ENCODE results near the gene PIWIL1. TPM values are rescaled to one million over a fixed set of nuclear protein-coding genes. Genes with fewer than 3 reads are reported as not detected.

The PIWIL1 gene
- total RNA-seq, 1 donor from 2014 or later = not detected

DNA sequence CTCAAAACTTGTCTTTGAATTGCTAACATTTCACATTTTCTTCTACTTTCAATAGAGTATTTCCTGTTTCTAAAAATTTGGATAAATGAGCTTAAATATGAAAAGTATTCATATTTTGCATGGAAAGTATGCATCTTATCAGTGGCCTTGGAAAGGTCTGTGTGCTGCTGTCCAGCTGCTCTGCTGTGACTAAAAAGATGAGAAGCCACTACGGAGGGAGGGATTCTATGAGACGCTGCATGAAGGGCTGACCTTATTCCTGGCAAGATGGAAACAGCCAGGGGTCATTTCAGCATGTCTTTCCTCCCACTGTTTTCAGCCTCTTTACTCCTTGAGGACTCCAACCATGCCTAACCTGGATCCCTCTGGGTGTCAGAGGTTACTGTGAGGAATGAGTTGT, 13.0 kb downstream of the PIWIL1 start:
- DNase-seq = no peak
- Mint-ChIP-seq H3K27me3 (peaks cover 4% of the 10 kb centered on the region), H3K27ac (no peak overlapping the region), H3K36me3 (ENCODE audit: low read depth) (no peaks in the 10 kb centered on the region), H3K9me3 (no peaks in the 10 kb centered on the region), H3K4me3 (no peak overlapping the region), H3K4me1 (no peaks in the 10 kb centered on the region)
- TF ChIP-seq, protein P1, sequence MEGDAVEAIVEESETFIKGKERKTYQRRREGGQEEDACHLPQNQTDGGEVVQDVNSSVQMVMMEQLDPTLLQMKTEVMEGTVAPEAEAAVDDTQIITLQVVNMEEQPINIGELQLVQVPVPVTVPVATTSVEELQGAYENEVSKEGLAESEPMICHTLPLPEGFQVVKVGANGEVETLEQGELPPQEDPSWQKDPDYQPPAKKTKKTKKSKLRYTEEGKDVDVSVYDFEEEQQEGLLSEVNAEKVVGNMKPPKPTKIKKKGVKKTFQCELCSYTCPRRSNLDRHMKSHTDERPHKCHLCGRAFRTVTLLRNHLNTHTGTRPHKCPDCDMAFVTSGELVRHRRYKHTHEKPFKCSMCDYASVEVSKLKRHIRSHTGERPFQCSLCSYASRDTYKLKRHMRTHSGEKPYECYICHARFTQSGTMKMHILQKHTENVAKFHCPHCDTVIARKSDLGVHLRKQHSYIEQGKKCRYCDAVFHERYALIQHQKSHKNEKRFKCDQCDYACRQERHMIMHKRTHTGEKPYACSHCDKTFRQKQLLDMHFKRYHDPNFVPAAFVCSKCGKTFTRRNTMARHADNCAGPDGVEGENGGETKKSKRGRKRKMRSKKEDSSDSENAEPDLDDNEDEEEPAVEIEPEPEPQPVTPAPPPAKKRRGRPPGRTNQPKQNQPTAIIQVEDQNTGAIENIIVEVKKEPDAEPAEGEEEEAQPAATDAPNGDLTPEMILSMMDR (IDR thresholded peaks at IDR 0.05) = no peak
- intact Hi-C loops (cut with micrococcal nuclease) = no loop called here
- ATAC-seq (ENCODE audit: low read depth) = no peak
- POLR2A ChIA-PET = no interaction called here
- CTCF ChIA-PET = no interaction called here

DNA sequence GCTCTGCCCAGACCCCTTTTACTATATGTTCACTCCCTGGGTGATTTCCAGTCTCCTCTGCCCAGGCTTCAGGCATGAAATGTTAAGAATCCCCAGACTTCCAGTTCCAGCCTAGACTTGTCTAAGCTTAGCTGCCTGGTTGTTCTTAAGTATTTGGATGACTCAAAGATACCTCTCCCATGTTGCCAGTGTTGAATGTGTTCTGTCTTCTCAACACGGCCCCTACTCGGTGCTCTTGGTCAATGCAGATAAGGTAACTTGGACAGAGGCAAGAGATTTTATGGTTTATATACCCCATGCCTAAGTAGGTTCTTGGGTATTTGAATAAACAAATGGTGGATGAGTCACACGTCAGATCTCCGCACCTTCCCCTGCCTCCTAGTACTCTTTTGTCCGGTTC, 13.6 kb downstream of the PIWIL1 start:
- intact Hi-C loops (cut with micrococcal nuclease) = no loop called here
- DNase-seq (no peak), ATAC-seq (ENCODE audit: low read depth) (no peak)
- Mint-ChIP-seq H3K4me1 (no peaks in the 10 kb centered on the region), H3K27ac (no peak overlapping the region), H3K9me3 (no peaks in the 10 kb centered on the region), H3K36me3 (ENCODE audit: low read depth) (no peaks in the 10 kb centered on the region), H3K4me3 (no peak overlapping the region), H3K27me3 (peaks cover 4% of the 10 kb centered on the region)
- ChIA-PET POLR2A (no interaction called here), CTCF (no interaction called here)
- TF ChIP-seq, protein P1 (IDR thresholded peaks at IDR 0.05) = no peak

DNA sequence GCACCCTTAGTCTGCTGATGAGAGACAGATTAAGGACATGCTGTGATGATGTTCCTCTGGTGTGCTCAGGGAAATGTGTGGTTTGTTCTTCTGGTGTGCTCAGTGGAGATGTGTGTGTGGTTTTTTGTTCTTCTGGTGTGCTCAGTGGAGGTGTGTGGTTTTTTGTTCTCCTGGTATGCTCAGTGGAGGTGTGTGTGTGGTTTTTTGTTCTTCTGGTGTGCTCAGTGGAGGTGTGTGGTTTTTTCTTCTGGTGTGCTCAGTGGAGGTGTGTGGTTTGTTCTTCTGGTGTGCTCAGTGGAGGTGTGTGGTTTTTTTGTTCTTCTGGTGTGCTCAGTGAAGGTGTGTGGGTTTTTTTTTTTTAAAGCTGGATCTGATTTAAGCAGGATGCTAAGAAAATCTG, 15.4 kb downstream of the PIWIL1 start:
- intact Hi-C loops (cut with micrococcal nuclease) = no loop called here
- POLR2A ChIA-PET = no interaction called here
- TF ChIP-seq, protein P1 (IDR thresholded peaks at IDR 0.05) = no peak
- Mint-ChIP-seq H3K9me3 (no peaks in the 10 kb centered on the region), H3K36me3 (ENCODE audit: low read depth) (no peaks in the 10 kb centered on the region), H3K27me3 (peaks cover 4% of the 10 kb centered on the region), H3K27ac (no peak overlapping the region), H3K4me3 (no peak overlapping the region), H3K4me1 (no peaks in the 10 kb centered on the region)
- ATAC-seq (ENCODE audit: low read depth) (no peak), DNase-seq (no peak)
- CTCF ChIA-PET = no interaction called here

DNA sequence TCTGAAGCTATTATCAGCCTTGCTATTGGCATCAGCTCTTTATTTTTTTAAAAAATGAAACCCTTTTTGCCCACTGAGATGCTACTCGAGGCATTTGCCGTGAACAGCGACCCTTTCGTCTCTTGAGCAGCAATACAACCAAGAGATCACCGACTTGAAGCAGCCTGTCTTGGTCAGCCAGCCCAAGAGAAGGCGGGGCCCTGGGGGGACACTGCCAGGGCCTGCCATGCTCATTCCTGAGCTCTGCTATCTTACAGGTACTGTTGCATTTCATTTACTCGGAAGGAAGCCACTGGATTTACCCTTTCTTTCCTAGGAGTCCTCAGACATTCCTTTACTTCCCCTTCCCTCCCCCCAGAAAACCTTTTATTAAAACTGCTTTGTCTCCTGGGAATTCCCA, 16.7 kb downstream of the PIWIL1 start:
- ATAC-seq (ENCODE audit: low read depth) (no peak), DNase-seq (no peak)
- TF ChIP-seq, protein P1 (IDR thresholded peaks at IDR 0.05) = no peak
- H3K4me1 Mint-ChIP-seq = no peaks in the 10 kb centered on the region
- CTCF ChIA-PET = no interaction called here
- no peak overlapping the region for H3K27ac Mint-ChIP-seq
- POLR2A ChIA-PET = no interaction called here
- H3K36me3 Mint-ChIP-seq (ENCODE audit: low read depth) = no peaks in the 10 kb centered on the region
- no peak overlapping the region for H3K4me3 Mint-ChIP-seq
- intact Hi-C loops (cut with micrococcal nuclease) = no loop called here
- H3K9me3 Mint-ChIP-seq = no peaks in the 10 kb centered on the region
- H3K27me3 Mint-ChIP-seq = peaks cover 4% of the 10 kb centered on the region

DNA sequence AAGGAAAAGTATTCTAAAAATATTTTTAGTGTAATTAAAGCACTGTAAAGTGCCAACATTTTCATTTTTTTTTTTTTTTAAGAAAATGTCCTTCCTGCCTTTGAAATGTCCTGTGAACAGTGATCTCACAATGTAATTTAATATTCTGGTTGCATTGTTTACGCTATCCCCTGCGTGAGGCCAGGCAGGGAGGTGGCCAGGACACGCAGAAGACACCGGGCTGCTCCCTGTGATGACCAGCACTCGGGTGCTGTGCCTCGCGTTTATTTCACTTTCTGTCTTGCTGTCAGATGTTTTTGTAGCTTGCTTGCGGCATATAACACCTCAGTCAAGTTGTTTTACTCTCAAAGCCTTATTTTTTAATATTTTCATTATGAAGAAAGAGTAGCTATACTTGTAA, 18.5 kb downstream of the PIWIL1 start:
- Mint-ChIP-seq H3K36me3 (ENCODE audit: low read depth) (no peaks in the 10 kb centered on the region), H3K4me1 (no peaks in the 10 kb centered on the region), H3K27me3 (peaks cover 4% of the 10 kb centered on the region), H3K9me3 (no peaks in the 10 kb centered on the region), H3K27ac (no peak overlapping the region), H3K4me3 (no peak overlapping the region)
- ChIA-PET POLR2A (no interaction called here), CTCF (no interaction called here)
- TF ChIP-seq, protein P1 (IDR thresholded peaks at IDR 0.05) = no peak
- intact Hi-C loops (cut with micrococcal nuclease) = no loop called here
- no peak for DNase-seq
- ATAC-seq (ENCODE audit: low read depth) = no peak
